ENCODE data around the gene PPP2R3C. TPM values are rescaled to one million over a fixed set of nuclear protein-coding genes. Genes with fewer than 3 reads are reported as not detected.
"Not testable (repeated sequence)": the region's sequence is repeated elsewhere in the genome, so short reads cannot be mapped to it uniquely, and the experiment has no call there.

The PPP2R3C gene
- total RNA-seq, 2 donors from 2014 or later = 14.7 to 27.8 TPM

DNA sequence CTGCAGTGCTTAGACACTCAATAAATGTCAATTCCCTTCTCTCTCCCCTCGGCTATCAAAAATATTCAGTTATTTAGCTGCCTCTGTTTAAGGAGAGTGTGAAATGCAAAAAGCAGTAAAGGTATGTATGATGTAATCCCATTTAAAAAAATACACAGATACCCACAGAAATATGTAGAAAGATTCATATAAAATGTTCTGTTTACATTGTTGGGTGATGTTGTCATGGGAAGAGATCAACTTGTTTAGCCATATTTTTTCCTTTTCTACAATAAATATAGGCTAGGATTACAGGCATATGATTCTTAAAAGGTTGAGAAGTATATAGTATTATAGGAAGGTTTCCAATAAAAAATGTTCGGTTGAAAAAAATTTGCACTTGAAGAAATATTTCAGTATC is 7.8 kb downstream of the PPP2R3C start:
- TF ChIP-seq, protein P1, sequence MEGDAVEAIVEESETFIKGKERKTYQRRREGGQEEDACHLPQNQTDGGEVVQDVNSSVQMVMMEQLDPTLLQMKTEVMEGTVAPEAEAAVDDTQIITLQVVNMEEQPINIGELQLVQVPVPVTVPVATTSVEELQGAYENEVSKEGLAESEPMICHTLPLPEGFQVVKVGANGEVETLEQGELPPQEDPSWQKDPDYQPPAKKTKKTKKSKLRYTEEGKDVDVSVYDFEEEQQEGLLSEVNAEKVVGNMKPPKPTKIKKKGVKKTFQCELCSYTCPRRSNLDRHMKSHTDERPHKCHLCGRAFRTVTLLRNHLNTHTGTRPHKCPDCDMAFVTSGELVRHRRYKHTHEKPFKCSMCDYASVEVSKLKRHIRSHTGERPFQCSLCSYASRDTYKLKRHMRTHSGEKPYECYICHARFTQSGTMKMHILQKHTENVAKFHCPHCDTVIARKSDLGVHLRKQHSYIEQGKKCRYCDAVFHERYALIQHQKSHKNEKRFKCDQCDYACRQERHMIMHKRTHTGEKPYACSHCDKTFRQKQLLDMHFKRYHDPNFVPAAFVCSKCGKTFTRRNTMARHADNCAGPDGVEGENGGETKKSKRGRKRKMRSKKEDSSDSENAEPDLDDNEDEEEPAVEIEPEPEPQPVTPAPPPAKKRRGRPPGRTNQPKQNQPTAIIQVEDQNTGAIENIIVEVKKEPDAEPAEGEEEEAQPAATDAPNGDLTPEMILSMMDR (IDR thresholded peaks at IDR 0.05) = no peak
- Histone ChIP-seq H3K27ac (no peak overlapping the region), H3K9me3 (no peaks in the 10 kb centered on the region), H3K27me3 (no peaks in the 10 kb centered on the region), H3K4me3 (no peak overlapping the region), H3K36me3 (peaks cover 73% of the 10 kb centered on the region), H3K4me1 (no peaks in the 10 kb centered on the region)
- no peak for DNase-seq (ENCODE audit: low spot score)

DNA sequence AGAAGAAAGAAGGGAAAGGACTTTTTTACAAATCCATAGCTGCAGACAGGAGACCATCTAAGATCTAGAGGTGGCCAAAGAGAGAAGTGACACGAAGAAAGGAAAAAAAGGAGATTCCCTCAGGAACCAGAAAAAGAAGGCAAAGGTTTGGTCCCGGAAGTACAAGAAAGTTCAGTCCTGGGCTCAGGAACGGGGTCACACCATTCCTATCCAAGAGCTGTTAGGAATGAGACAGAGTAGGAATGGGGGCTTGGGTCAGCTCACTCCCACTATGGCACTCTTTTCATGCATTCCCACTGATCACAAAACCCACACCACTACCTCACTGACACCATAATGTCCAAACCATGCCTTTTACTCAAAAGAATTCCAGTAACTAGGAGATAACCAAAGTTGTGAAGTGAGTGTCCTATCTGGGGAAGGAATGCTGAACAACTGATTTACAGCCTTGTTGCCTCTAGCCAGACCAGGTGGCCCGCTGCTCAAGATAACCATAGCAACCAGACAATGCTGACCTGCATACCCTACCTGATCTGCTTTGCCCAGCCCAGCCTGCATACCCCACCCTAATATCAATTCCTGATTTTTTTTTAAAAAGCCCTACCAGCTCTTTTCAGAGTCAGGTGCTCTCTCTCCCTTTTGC is 8.4 kb downstream of the PPP2R3C start:
- H3K27ac ChIP-seq = no peak overlapping the region
- TF ChIP-seq, protein P1 (IDR thresholded peaks at IDR 0.05) = no peak
- no peaks in the 10 kb centered on the region for H3K4me1 ChIP-seq
- H3K36me3 ChIP-seq = peaks cover 79% of the 10 kb centered on the region
- no peak for DNase-seq (ENCODE audit: low spot score)
- no peaks in the 10 kb centered on the region for H3K9me3 ChIP-seq
- H3K27me3 ChIP-seq = no peaks in the 10 kb centered on the region
- H3K4me3 ChIP-seq = no peak overlapping the region

DNA sequence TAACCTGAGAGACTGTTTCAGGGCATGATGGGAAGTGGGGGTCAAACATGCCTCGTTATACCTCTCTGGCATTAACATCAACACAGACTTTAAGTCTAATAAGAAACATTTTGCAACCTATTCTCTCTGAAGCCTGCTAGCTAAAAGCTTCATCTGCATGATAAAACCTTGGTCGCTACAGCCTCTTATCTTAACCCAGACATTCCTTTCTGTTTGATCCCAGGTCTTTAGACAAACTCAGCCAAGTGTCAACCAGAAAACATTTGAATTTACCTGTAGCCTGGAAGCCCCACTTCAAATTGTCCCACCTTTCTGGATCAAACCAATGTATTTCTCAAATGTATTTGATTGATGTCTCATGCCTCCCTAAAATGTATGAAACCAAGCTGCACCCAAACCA is 9.1 kb downstream of the PPP2R3C start:
- Histone ChIP-seq H3K27me3 (no peaks in the 10 kb centered on the region), H3K27ac (no peak overlapping the region), H3K36me3 (peaks cover 86% of the 10 kb centered on the region), H3K9me3 (no peaks in the 10 kb centered on the region), H3K4me1 (no peaks in the 10 kb centered on the region), H3K4me3 (no peak overlapping the region)
- TF ChIP-seq, protein P1 (IDR thresholded peaks at IDR 0.05) = no peak
- no peak for DNase-seq (ENCODE audit: low spot score)

DNA sequence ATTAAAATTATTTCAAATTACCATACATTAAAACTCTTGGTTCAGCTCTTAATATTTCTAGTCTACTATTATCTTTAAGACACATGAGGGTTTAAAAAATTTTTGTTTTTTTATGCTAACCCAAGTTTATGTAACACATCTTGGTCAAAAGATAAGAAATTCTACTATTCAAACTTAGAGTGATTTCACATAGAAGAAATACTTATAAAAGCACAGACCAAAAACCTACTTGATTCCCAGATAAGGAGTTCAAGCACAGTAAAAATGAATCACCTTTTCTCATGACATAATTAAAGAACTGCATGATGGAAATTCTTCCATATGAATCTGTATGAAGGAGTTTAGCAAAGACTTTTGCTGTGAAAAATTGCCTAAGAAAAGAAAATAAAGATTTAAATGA is 13.9 kb downstream of the PPP2R3C start:
- H3K36me3 ChIP-seq = peaks cover 79% of the 10 kb centered on the region

DNA sequence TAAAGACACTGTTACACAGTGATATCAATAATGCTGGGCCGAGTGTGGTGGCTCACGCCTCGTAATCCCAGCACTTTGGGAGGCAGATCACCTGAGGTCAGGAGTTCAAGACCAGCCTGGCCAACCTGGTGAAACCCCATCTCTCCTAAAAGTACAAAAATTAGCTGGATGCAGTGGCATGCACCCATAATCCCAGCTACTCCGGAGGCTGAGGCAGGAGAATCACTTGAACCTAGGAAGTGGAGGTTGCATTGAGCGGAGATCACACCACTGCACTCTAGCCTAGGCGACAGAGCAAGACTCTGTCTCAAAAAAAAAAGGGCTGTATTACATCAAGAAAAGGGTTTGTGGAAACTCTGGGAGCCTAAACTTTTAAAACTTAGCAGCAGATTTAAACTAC is 27.1 kb downstream of the PPP2R3C start:
- not testable (repeated sequence) for H3K4me1 ChIP-seq; DNase-seq (ENCODE audit: low spot score); H3K27ac ChIP-seq; H3K27me3 ChIP-seq; H3K9me3 ChIP-seq; H3K4me3 ChIP-seq
- H3K36me3 ChIP-seq = peaks cover 47% of the 10 kb centered on the region

More for the DNA sequence above, 13.9 kb downstream of the PPP2R3C start:
- no peaks in the 10 kb centered on the region for H3K27me3 ChIP-seq
- H3K4me1 ChIP-seq = no peaks in the 10 kb centered on the region
- TF ChIP-seq, protein P1 (IDR thresholded peaks at IDR 0.05) = no peak
- no peak for DNase-seq (ENCODE audit: low spot score)
- no peak overlapping the region for H3K4me3 ChIP-seq
- H3K27ac ChIP-seq = no peak overlapping the region
- H3K9me3 ChIP-seq = no peaks in the 10 kb centered on the region

DNA sequence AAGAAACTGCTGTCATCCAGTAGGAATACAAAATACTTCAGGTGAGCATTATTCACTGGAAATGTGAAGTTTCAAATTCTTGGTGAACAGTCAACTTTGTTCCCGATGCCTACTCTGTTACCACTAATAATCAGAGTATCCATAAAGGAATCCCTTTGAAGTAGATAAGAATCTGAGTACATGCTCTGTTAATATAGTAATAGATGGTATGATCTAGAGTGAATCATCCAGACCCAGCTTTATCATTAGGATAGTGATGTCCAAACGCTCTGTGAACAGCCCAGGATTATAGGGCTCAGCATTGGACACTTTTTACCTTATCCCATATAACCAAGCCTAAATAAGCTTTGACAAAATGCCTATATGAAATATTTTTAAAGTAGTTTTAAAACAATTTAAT is 33.3 kb downstream of the PPP2R3C start:
- TF ChIP-seq, protein P1 (IDR thresholded peaks at IDR 0.05) = no peak
- Histone ChIP-seq H3K27ac (no peak overlapping the region), H3K36me3 (peaks cover 59% of the 10 kb centered on the region), H3K4me3 (no peak overlapping the region), H3K4me1 (no peaks in the 10 kb centered on the region), H3K9me3 (no peaks in the 10 kb centered on the region), H3K27me3 (no peaks in the 10 kb centered on the region)
- no peak for DNase-seq (ENCODE audit: low spot score)
